Fibroblast of villous mesenchyme (primary cell): ENCODE measurements around the gene ANKRD11. TPM values are rescaled to one million over a fixed set of nuclear protein-coding genes. Genes with fewer than 3 reads are reported as not detected.
"Not testable (repeated sequence)": the region's sequence is repeated elsewhere in the genome, so short reads cannot be mapped to it uniquely, and the experiment has no call there.

Source experiments
- DNase-seq: peaks from one replicate; pipeline ENCODE4 v3.0.0-alpha.2; 2010; ENCODE audit warnings: low read depth
- H3K4me3 ChIP-seq: 2 replicates; pipeline ENCODE4 v1.5.1; 2011; ENCODE audit warnings: low read depth, mild to moderate bottlenecking, low read length
- CTCF ChIP-seq: IDR thresholded peaks from 2 replicates; pipeline ENCODE4 v1.5.1; 2012; ENCODE audit warnings: low read depth, mild to moderate bottlenecking, low read length; ENCODE audit not compliant: insufficient read depth
- total RNA-seq: library from RNA; depleted of rRNA; stranded (reverse); fragments of >200 nt; gene quantifications from 2 replicates; pipeline ENCODE4 v1.2.3, GENCODE V29; 2012

Gene ANKRD11
- total RNA-seq, 1 donor, result 69.5 TPM

- no peak overlapping the region for H3K4me3 ChIP-seq
- no peak for TF ChIP-seq CTCF
- no peak for DNase-seq
These were observed 154.4 kb downstream of the ANKRD11 start for GRCh38 chr16:89335803-89336485.

GRCh38 chr16:89334988-89335802, 155.2 kb downstream of the ANKRD11 start:
- peak; percentile 9 for TF ChIP-seq CTCF
- no peak for DNase-seq
- no peak overlapping the region for H3K4me3 ChIP-seq

GRCh38 chr16:89334461-89334860, 155.9 kb downstream of the ANKRD11 start:
- no peak for TF ChIP-seq CTCF
- no peak overlapping the region for H3K4me3 ChIP-seq

GRCh38 chr16:89334050-89334449, 156.3 kb downstream of the ANKRD11 start:
- no peak for DNase-seq
- TF ChIP-seq CTCF, result no peak
- H3K4me3 ChIP-seq, result no peak overlapping the region

More at GRCh38 chr16:89334461-89334860, 155.9 kb downstream of the ANKRD11 start:
- no peak for DNase-seq

GRCh38 chr16:89333401-89334001, 156.9 kb downstream of the ANKRD11 start:
- DNase-seq, result peak; percentile 93
- not testable (repeated sequence) for H3K4me3 ChIP-seq
- TF ChIP-seq CTCF, result peak; percentile 65

GRCh38 chr16:89332902-89333245, 157.5 kb downstream of the ANKRD11 start:
- TF ChIP-seq CTCF, result no peak
- DNase-seq, result no peak

More at GRCh38 chr16:89332902-89333245, 157.5 kb downstream of the ANKRD11 start:
- no peak overlapping the region for H3K4me3 ChIP-seq
